Fibroblast of skin of left quadriceps (primary cell): Measurements from ENCODE around the gene STARD8.

Source experiments
- DNase-seq, 2 experiments: peaks; one replicate each; pipeline ENCODE4 v3.0.0-alpha.2; 2013; ENCODE audit warnings: low read depth in 2 of 2

Gene STARD8

GRCh38 chrX:68749426-68749825, 102.0 kb downstream of the STARD8 start:
- DNase-seq, result no peak

- DNase-seq, result no peak
These were observed 102.8 kb downstream of the STARD8 start for GRCh38 chrX:68750316-68750715.

GRCh38 chrX:68751372-68751771, 103.9 kb downstream of the STARD8 start:
- DNase-seq, result no peak

GRCh38 chrX:68753218-68753617, 105.8 kb downstream of the STARD8 start:
- DNase-seq, result no peak

- DNase-seq, result no peak
These were observed 106.9 kb downstream of the STARD8 start for GRCh38 chrX:68754406-68754805.

- no peak for DNase-seq
These were observed 108.2 kb downstream of the STARD8 start for GRCh38 chrX:68755616-68756125.

- DNase-seq, result no peak
These were observed 109.9 kb downstream of the STARD8 start for GRCh38 chrX:68757331-68757730.

GRCh38 chrX:68757731-68758130, 110.3 kb downstream of the STARD8 start:
- no peak for DNase-seq

- DNase-seq, result no peak
These were observed 111.2 kb downstream of the STARD8 start for GRCh38 chrX:68758671-68759070.

- DNase-seq, result no peak
These were observed 113.6 kb downstream of the STARD8 start for GRCh38 chrX:68761086-68761485.

- no peak for DNase-seq
These were observed 115.3 kb downstream of the STARD8 start for GRCh38 chrX:68762766-68763165.

GRCh38 chrX:68763481-68763880, 116.0 kb downstream of the STARD8 start:
- DNase-seq, result no peak
